GM12878 (cell line): Measurements from ENCODE around the gene KPNA4. TPM values are rescaled to one million over a fixed set of nuclear protein-coding genes. Genes with fewer than 3 reads are reported as not detected.

Source experiments
- ATAC-seq: fragments of 200-7000 bp; cut with Tn5 transposase; 3 replicates; pipeline ENCODE4 v1.9.1; 2020; ENCODE audit warnings: mild to moderate bottlenecking, moderate library complexity
- BruUV-seq: library from RNA; stranded (reverse); fragments of 400-500 nt; replicated peaks from 2 replicates; lab custom pipeline; 2021; lab: Mats Ljungman, UMichigan
- CTCF ChIA-PET: fragments of 300-600 bp; sonication (Branson Sonifier 250); formaldehyde crosslinking; extraction: SDS; loops from one replicate; lab custom pipeline; 2021; ENCODE audit warnings: inconsistent platforms; lab: Yijun Ruan, JAX
- POLR2A ChIA-PET: fragments of 350-600 bp; formaldehyde crosslinking; extraction: SDS; loops from one replicate; lab custom pipeline; 2021; ENCODE audit warnings: inconsistent platforms; lab: Charles Lee
- RAD21 ChIA-PET: fragments of 300-600 bp; sonication (Branson Sonifier 250); formaldehyde crosslinking; loops from one replicate; lab custom pipeline; 2023; ENCODE audit warnings: antibody characterized with exemption; ENCODE audit not compliant: unreplicated experiment; lab: Charles Lee
- SMC1A ChIA-PET: fragments of 300-600 bp; sonication (Branson Sonifier 250); formaldehyde crosslinking; loops from one replicate; lab custom pipeline; 2023; ENCODE audit not compliant: unreplicated experiment, uncharacterized antibody; lab: Charles Lee
- DNase-seq: peaks from one replicate; pipeline ENCODE4 v3.0.0-alpha.2; 2011; ENCODE audit warnings: low read depth, low spot score
- FAIRE-seq: peaks from 3 replicates; lab custom pipeline; 2011; peaks lifted over from hg19 to GRCh38; lab: Jason Lieb, UNC
- H2AFZ ChIP-seq: 2 replicates; pipeline ENCODE4 v1.6.0; 2011; ENCODE audit warnings: low read depth, low read length, control low read depth; ENCODE audit not compliant: control insufficient read depth
- H3K27ac ChIP-seq: 2 replicates; pipeline ENCODE4 v1.5.1; 2011; ENCODE audit warnings: control low read depth; ENCODE audit not compliant: control insufficient read depth, insufficient read depth
- H3K27me3 ChIP-seq, 2 experiments: replicated peaks in 1 of 2; 2 replicates each; pipeline versions ENCODE4 v1.6.0 to v1.6.1; 2011; ENCODE audit warnings: low read length in 1 of 2; ENCODE audit not compliant: control insufficient read depth in 2 of 2, insufficient read depth in 2 of 2
- H3K36me3 ChIP-seq, 2 experiments: 2 replicates each; pipeline ENCODE4 v1.5.1; 2011; ENCODE audit warnings: low read length in 1 of 2; ENCODE audit not compliant: control insufficient read depth in 2 of 2, insufficient read depth in 2 of 2
- H3K4me1 ChIP-seq: 2 replicates; pipeline ENCODE4 v1.6.1; 2011; ENCODE audit warnings: mild to moderate bottlenecking, low read length, moderate library complexity, mixed read lengths; ENCODE audit not compliant: control insufficient read depth, insufficient read depth
- H3K4me2 ChIP-seq: 2 replicates; pipeline ENCODE4 v1.6.0; 2011; ENCODE audit warnings: control low read depth; ENCODE audit not compliant: control insufficient read depth, insufficient read depth
- H3K4me3 ChIP-seq: fragments of 200-600 bp; sonication (generic); 2 replicates; pipeline ENCODE4 v1.5.1; 2016
- H3K79me2 ChIP-seq: 2 replicates; pipeline ENCODE4 v1.6.0; 2011; ENCODE audit warnings: low read length; ENCODE audit not compliant: control insufficient read depth, insufficient read depth
- H3K9ac ChIP-seq: 2 replicates; pipeline ENCODE4 v1.8.0; 2011; ENCODE audit warnings: low read length, control low read depth, mixed read lengths; ENCODE audit not compliant: control insufficient read depth, insufficient read depth
- H3K9me3 ChIP-seq: replicated peaks from 3 replicates; pipeline ENCODE4 v1.5.1; 2011; ENCODE audit warnings: mild to moderate bottlenecking, low read length; ENCODE audit not compliant: control insufficient read depth, insufficient read depth
- H4K20me1 ChIP-seq: 2 replicates; pipeline ENCODE4 v1.6.0; 2011; ENCODE audit not compliant: control insufficient read depth, insufficient read depth
- GABPA ChIP-seq: IDR thresholded peaks from 2 replicates; pipeline ENCODE4 v1.6.1; 2014; ENCODE audit warnings: antibody characterized with exemption, low read depth, mild to moderate bottlenecking, inconsistent platforms
- HDAC6 ChIP-seq: fragments of 200-600 bp; sonication (generic); IDR thresholded peaks from one replicate; pipeline ENCODE4 v1.8.0; 2017; ENCODE audit warnings: antibody characterized with exemption; ENCODE audit not compliant: unreplicated experiment
- SRF ChIP-seq, 2 experiments: IDR thresholded peaks; 2 replicates each; pipeline ENCODE4 v1.6.1; 2011; ENCODE audit warnings: low read depth in 2 of 2, low read length in 2 of 2, mild to moderate bottlenecking in 1 of 2, moderate library complexity in 1 of 2
- TCF12 ChIP-seq: IDR thresholded peaks from 2 replicates; pipeline ENCODE4 v1.6.1; 2011; ENCODE audit warnings: low read depth, mild to moderate bottlenecking, low read length
- WGBS: methylation state at CpG from one replicate; pipeline ENCODE4 v1.1.6; 2016; ENCODE audit warnings: low lambda C conversion rate; ENCODE audit not compliant: insufficient replicate concordance, insufficient coverage; ENCODE audit errors: missing lambda C conversion rate; 5-methylcytosine and 5-hydroxymethylcytosine counted together
- in situ Hi-C: fragments of 300-500 bp; cut with MboI; formaldehyde crosslinking; loops from 9 replicates; pipeline ENCODE4 v1.14.3; 2018; ENCODE audit warnings: mixed read lengths
- intact Hi-C: fragments of 100-400 bp; cut with micrococcal nuclease; formaldehyde crosslinking; loops from one replicate; pipeline ENCODE4 v1.14.2; 2022; ENCODE audit not compliant: unreplicated experiment
- polyA plus RNA-seq, 11 experiments: library from polyadenylated mRNA; depleted of rRNA in 4 of 11; unstranded in 6 of 11; stranded (reverse) in 5 of 11; fragments of >200 nt; fragmentation: Nextera tagmentation in 4 of 11; fragmentation: Illumina TruSeq in 1 of 11; extraction: Ambion mirVana in 4 of 11; extraction: Trizol in 1 of 11; gene quantifications; 1 replicate in 1 of 11; 2 replicates in 10 of 11; pipeline versions ENCODE4 v1.2.1 to v1.2.3, GENCODE V29; 2011 to 2016; ENCODE audit warnings: inconsistent platforms in 2 of 11, missing spikeins in 2 of 11, low read depth in 1 of 11
- total RNA-seq, 4 experiments: library from RNA; depleted of rRNA in 3 of 4; stranded (reverse); fragments of >200 nt in 3 of 4; fragmentation: Illumina TruSeq in 1 of 4; extraction: Trizol in 1 of 4; gene quantifications; 2 replicates each; pipeline versions ENCODE4 v1.2.1 to v1.2.3, GENCODE V29; 2013 to 2021
- TF ChIP-seq, protein P1 (sequence below): fragments of 450-650 bp; IDR thresholded peaks from 2 replicates; pipeline ENCODE4 v1.6.1; 2018; ENCODE audit warnings: borderline replicate concordance, mild to moderate bottlenecking; ENCODE audit not compliant: partially characterized antibody
- TF ChIP-seq, protein P2 (sequence below): IDR thresholded peaks from 2 replicates; pipeline ENCODE4 v1.6.1; 2012; ENCODE audit warnings: low read depth, low read length, improper control_type of control experiment

KPNA4 gene
- total and polyA plus RNA-seq, 10 of the 15 experiments (the other 5 are each of a cell fraction or from before 2014, with no cell fraction given) = 9.9 to 40.6 (median 18.1) TPM

DNA sequence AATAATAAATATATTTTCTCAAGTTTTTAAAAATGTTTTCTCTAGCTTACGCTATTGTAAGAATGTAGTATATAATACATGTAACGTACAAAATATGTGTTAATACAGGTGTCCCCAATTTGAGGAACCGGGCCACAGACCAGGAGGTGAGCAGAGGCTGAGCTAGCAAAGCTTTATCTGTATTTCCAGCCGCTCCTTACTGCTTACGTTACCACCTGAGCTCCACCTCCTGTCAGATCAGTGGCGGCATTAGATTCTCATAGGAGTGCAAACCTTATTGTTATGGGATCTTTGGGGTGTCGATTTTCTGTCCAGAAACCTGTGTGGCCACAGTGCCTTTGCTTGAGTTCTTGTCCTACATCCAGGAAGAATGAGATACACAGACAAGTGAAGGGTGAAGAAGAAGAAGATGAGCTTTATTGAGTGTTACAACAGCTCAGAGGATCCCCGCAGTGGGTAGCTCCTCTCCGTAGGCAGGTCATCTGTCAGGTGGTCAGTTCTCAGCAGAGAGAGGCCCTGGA is 105.9 kb downstream of the KPNA4 start:
- FAIRE-seq (no peak), DNase-seq (no peak), ATAC-seq (no peak)
- H4K20me1 ChIP-seq = no peaks in the 10 kb centered on the region
- no peaks in the 10 kb centered on the region for H3K36me3 ChIP-seq
- intact Hi-C loops = no loop called here
- no peak overlapping the region for H3K9ac ChIP-seq
- 60% methylated on average over 9 of the region's 9 CpGs for WGBS
- SMC1A ChIA-PET = no interaction called here
- H3K4me3 ChIP-seq = no peak overlapping the region
- no peak overlapping the region for H3K4me2 ChIP-seq
- H3K27ac ChIP-seq = no peak overlapping the region
- H3K79me2 ChIP-seq = no peaks in the 10 kb centered on the region
- POLR2A ChIA-PET = interaction anchor here (2.6 kb wide), 1 partner anchor 10 kb away, joined by 10 read pairs; the partner anchor contains the start of gene TRIM59
- BruUV-seq = no TSS peak
- in situ Hi-C loops = no loop called here
- TF ChIP-seq, protein P1, sequence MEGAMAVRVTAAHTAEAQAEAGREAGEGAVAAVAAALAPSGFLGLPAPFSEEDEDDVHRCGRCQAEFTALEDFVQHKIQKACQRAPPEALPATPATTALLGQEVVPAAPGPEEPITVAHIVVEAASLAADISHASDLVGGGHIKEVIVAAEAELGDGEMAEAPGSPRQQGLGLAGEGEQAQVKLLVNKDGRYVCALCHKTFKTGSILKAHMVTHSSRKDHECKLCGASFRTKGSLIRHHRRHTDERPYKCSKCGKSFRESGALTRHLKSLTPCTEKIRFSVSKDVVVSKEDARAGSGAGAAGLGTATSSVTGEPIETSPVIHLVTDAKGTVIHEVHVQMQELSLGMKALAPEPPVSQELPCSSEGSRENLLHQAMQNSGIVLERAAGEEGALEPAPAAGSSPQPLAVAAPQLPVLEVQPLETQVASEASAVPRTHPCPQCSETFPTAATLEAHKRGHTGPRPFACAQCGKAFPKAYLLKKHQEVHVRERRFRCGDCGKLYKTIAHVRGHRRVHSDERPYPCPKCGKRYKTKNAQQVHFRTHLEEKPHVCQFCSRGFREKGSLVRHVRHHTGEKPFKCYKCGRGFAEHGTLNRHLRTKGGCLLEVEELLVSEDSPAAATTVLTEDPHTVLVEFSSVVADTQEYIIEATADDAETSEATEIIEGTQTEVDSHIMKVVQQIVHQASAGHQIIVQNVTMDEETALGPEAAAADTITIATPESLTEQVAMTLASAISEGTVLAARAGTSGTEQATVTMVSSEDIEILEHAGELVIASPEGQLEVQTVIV = no peak
- TF ChIP-seq TCF12 = no peak
- no peak for TF ChIP-seq GABPA
- TF ChIP-seq HDAC6 = no peak
- TF ChIP-seq, protein P2, sequence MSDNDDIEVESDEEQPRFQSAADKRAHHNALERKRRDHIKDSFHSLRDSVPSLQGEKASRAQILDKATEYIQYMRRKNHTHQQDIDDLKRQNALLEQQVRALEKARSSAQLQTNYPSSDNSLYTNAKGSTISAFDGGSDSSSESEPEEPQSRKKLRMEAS = no peak
- no peak for TF ChIP-seq SRF (IDR thresholded peaks at IDR 0.05; ENCODE audit: low read depth in 2 of 2, low read length in 2 of 2)
- RAD21 ChIA-PET = interaction anchor here (1.0 kb wide), 1 partner anchor 9 kb away, joined by 5 read pairs; no protein-coding TSS in a partner anchor
- H3K27me3 ChIP-seq = no peaks in the 10 kb centered on the region; a peak in 1 of 4 replicates
- no peak overlapping the region for H2AFZ ChIP-seq
- no peaks in the 10 kb centered on the region for H3K4me1 ChIP-seq
- no peaks in the 10 kb centered on the region; the same call in 2 of the 3 replicates for H3K9me3 ChIP-seq
- CTCF ChIA-PET = no interaction called here
